WTC11 (cell line): Measurements from ENCODE around the gene CDKN2AIPNL. TPM values are rescaled to one million over a fixed set of nuclear protein-coding genes. Genes with fewer than 3 reads are reported as not detected.

Source experiments
- ATAC-seq: fragments of 200-7000 bp; cut with Tn5 transposase; 2 replicates; pipeline ENCODE4 v1.10.0; 2021; ENCODE audit warnings: mild to moderate bottlenecking, moderate library complexity
- CTCF ChIA-PET: fragments of 300-600 bp; sonication (Branson Sonifier 250); formaldehyde crosslinking; loops from one replicate; lab custom pipeline; 2021; ENCODE audit warnings: antibody characterized with exemption; lab: Charles Lee
- POLR2A ChIA-PET: fragments of 350-600 bp; sonication (Branson Sonifier 250); formaldehyde crosslinking; loops from one replicate; lab custom pipeline; 2021; ENCODE audit warnings: antibody characterized with exemption; lab: Charles Lee
- DNase-seq: peaks from one replicate; pipeline ENCODE4 v3.0.0; 2021; ENCODE audit warnings: low spot score
- H3K27ac Mint-ChIP-seq: 2 replicates; pipeline ENCODE4 v1.8.0; 2021; ENCODE audit warnings: mixed read lengths
- H3K27me3 Mint-ChIP-seq: 2 replicates; pipeline ENCODE4 v1.8.0; 2021; ENCODE audit warnings: low read depth, mild to moderate bottlenecking, moderate library complexity, mixed read lengths
- H3K36me3 Mint-ChIP-seq: 2 replicates; pipeline ENCODE4 v1.8.0; 2021; ENCODE audit warnings: mixed read lengths
- H3K4me1 Mint-ChIP-seq: 2 replicates; pipeline ENCODE4 v1.8.0; 2022; ENCODE audit warnings: mixed read lengths
- H3K4me3 Mint-ChIP-seq: 2 replicates; pipeline ENCODE4 v1.8.0; 2021; ENCODE audit warnings: mild to moderate bottlenecking, moderate library complexity, mixed read lengths
- H3K9me3 Mint-ChIP-seq: 2 replicates; pipeline ENCODE4 v1.8.0; 2021; ENCODE audit warnings: mixed read lengths
- ATF1 ChIP-seq: sonication (generic); formaldehyde crosslinking; IDR thresholded peaks from 2 replicates; pipeline ENCODE4 v1.8.1; 2023; ENCODE audit warnings: mild to moderate bottlenecking, moderate library complexity, missing genetic modification reagents
- ATF3 ChIP-seq: sonication (generic); formaldehyde crosslinking; conservative IDR thresholded peaks from 2 replicates; pipeline ENCODE4 v1.8.1; 2022; ENCODE audit warnings: mild to moderate bottlenecking, missing genetic modification reagents
- GABPB1 ChIP-seq: sonication (generic); formaldehyde crosslinking; IDR thresholded peaks from 2 replicates; pipeline ENCODE4 v1.8.1; 2023; ENCODE audit warnings: mild to moderate bottlenecking, missing genetic modification reagents
- HMGXB4 ChIP-seq: sonication (generic); formaldehyde crosslinking; IDR thresholded peaks from 2 replicates; pipeline ENCODE4 v1.8.1; 2023; ENCODE audit warnings: mild to moderate bottlenecking, moderate library complexity, missing genetic modification reagents
- NR1H2 ChIP-seq: sonication (generic); formaldehyde crosslinking; IDR thresholded peaks from 2 replicates; pipeline ENCODE4 v1.9.0; 2021; ENCODE audit warnings: mild to moderate bottlenecking, moderate library complexity, missing genetic modification reagents
- NR2C2 ChIP-seq: sonication (generic); formaldehyde crosslinking; IDR thresholded peaks from 2 replicates; pipeline ENCODE4 v1.8.0; 2022; ENCODE audit warnings: mild to moderate bottlenecking, missing genetic modification reagents
- ZBTB21 ChIP-seq: sonication (generic); formaldehyde crosslinking; IDR thresholded peaks from 2 replicates; pipeline ENCODE4 v1.8.1; 2023; ENCODE audit warnings: mild to moderate bottlenecking, missing genetic modification reagents, borderline replicate concordance
- ZMAT4 ChIP-seq: fragments of 250-450 bp; sonication (Bioruptor Pico); IDR thresholded peaks from 2 replicates; pipeline ENCODE4 v1.9.0; 2021; ENCODE audit warnings: mild to moderate bottlenecking
- ZNF219 ChIP-seq: sonication (generic); formaldehyde crosslinking; IDR thresholded peaks from 2 replicates; pipeline ENCODE4 v1.8.0; 2023; ENCODE audit warnings: missing genetic modification reagents, mild to moderate bottlenecking, borderline replicate concordance
- ZNF425 ChIP-seq: fragments of 250-450 bp; sonication (Bioruptor Pico); conservative IDR thresholded peaks from 2 replicates; pipeline ENCODE4 v1.9.0; 2021; ENCODE audit warnings: mild to moderate bottlenecking
- ZNF512 ChIP-seq: sonication (generic); formaldehyde crosslinking; IDR thresholded peaks from 2 replicates; pipeline ENCODE4 v1.8.1; 2022; ENCODE audit warnings: missing genetic modification reagents, borderline replicate concordance
- total RNA-seq: library from RNA; stranded (reverse); gene quantifications from 3 replicates; pipeline ENCODE4 v1.2.3, GENCODE V29; 2021
- TF ChIP-seq, protein P1 (sequence below): fragments of 250-450 bp; sonication (Bioruptor Pico); IDR thresholded peaks from 2 replicates; pipeline ENCODE4 v1.9.0; 2021; ENCODE audit warnings: moderate library complexity, mild to moderate bottlenecking, inconsistent platforms, borderline replicate concordance
- TF ChIP-seq, protein P2 (sequence below): sonication (generic); formaldehyde crosslinking; IDR thresholded peaks from 2 replicates; pipeline ENCODE4 v1.8.0; 2022; ENCODE audit warnings: mild to moderate bottlenecking, missing genetic modification reagents

Gene CDKN2AIPNL
- total RNA-seq, 1 experiment from 2014 or later: 54.3 TPM

DNA sequence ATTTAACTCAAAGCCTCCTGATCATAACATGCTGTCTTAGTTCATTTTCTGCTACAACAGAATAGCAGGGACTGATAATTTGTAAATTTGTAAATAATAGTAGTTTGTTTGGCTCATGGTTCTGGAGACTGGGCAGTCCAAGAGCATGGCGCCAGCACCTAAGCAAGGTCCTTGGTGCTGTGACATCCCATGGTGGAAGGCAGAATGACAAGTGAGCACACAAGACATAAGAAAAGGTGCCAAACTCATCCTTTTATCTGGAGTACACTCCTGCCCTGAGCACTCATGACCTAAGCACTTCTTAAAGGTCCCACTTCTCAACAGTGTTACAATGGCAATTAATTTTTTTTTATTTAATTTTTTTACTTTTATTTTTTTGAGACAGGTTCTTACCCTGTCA is 24.2 kb downstream of the CDKN2AIPNL start (continued):
- TF ChIP-seq ZNF425 (CRISPR knock-in tag) (no peak), NR1H2 (CRISPR knock-in tag) (no peak), ZNF512 (CRISPR knock-in tag) (no peak), ZMAT4 (CRISPR knock-in tag) (no peak), NR2C2 (CRISPR knock-in tag) (no peak), ZBTB21 (CRISPR knock-in tag) (no peak), HMGXB4 (CRISPR knock-in tag) (no peak), GABPB1 (CRISPR knock-in tag) (no peak), ATF1 (CRISPR knock-in tag) (no peak), ZNF219 (no peak), ATF3 (no peak)
- TF ChIP-seq, protein P1, sequence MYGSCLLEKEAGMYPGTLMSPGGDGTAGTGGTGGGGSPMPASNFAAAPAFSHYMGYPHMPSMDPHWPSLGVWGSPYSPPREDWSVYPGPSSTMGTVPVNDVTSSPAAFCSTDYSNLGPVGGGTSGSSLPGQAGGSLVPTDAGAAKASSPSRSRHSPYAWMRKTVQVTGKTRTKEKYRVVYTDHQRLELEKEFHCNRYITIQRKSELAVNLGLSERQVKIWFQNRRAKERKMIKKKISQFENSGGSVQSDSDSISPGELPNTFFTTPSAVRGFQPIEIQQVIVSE (CRISPR knock-in tag): no peak

DNA sequence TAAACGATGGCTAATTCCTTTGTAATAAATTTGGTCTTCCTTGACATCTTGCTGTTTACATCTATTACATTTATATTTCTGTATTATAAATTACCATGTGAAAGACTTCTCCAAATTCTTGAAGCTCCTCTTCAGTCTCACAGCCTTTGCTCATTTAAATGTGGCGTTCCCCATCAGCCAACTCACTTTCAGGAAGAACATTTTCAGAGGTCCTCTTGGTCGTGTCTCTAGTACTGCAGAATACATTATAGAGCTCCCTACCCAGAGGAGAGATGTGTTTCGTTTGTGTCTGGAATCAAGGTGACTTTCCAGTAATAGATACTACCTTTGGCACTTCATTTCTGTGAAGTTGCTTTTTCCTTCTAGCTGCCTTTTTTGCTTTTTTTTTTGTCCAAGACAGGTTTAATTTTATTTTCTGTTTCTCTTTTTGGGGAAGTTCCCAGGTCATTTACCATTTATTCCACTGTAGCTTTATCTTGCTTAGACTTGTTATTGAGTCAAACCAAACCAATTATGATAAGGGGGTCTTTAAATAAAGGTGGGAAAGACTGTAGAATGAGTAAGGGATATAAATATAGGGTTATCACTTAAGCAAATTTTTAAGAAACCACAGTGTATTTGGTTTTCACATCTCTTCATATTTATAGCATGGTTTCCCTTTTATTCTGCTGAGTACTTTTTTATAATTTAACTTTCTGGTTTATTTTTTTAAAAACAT is 27.5 kb downstream of the CDKN2AIPNL start:
- Mint-ChIP-seq H3K9me3 (peaks cover 3% of the 10 kb centered on the region; the same call in 1 of the 2 replicates), H3K27me3 (no peaks in the 10 kb centered on the region), H3K4me1 (no peaks in the 10 kb centered on the region), H3K27ac (no peak overlapping the region), H3K36me3 (peaks cover 64% of the 10 kb centered on the region), H3K4me3 (no peak overlapping the region)
- no peak for DNase-seq
- TF ChIP-seq, protein P1 (CRISPR knock-in tag): no peak
- TF ChIP-seq, protein P2, sequence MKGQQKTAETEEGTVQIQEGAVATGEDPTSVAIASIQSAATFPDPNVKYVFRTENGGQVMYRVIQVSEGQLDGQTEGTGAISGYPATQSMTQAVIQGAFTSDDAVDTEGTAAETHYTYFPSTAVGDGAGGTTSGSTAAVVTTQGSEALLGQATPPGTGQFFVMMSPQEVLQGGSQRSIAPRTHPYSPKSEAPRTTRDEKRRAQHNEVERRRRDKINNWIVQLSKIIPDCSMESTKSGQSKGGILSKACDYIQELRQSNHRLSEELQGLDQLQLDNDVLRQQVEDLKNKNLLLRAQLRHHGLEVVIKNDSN (CRISPR knock-in tag): no peak
- ChIA-PET CTCF (no interaction called here), POLR2A (interaction anchor here (0.6 to 1.1 kb wide), 3 partner anchors 12 to 322 kb away, joined by 3 to 4 read pairs (median 3); partner anchors contain the start of gene UBE2B)
- no peak for ATAC-seq
